Measurements from ENCODE around the gene MAML3.

DNA sequence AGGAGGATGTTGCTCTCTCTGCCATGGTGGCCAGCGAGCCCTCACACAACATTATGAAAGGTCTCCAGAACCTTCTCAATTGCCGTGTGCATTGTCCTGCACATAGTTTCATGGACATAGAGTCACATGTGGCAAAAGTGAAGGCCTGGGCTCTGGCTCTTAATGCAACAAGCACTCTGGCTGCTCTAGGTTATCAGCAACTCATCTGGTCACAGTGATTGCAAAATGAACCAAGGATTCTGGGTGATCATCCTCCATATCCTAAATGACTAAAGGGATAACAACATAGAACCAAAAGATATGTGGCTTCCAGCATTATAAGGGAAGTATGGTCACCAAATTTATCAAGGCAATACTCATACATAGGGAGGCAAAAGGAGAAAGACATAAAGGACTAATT, 313.2 kb downstream of the MAML3 start:
- TF ChIP-seq, protein P1, sequence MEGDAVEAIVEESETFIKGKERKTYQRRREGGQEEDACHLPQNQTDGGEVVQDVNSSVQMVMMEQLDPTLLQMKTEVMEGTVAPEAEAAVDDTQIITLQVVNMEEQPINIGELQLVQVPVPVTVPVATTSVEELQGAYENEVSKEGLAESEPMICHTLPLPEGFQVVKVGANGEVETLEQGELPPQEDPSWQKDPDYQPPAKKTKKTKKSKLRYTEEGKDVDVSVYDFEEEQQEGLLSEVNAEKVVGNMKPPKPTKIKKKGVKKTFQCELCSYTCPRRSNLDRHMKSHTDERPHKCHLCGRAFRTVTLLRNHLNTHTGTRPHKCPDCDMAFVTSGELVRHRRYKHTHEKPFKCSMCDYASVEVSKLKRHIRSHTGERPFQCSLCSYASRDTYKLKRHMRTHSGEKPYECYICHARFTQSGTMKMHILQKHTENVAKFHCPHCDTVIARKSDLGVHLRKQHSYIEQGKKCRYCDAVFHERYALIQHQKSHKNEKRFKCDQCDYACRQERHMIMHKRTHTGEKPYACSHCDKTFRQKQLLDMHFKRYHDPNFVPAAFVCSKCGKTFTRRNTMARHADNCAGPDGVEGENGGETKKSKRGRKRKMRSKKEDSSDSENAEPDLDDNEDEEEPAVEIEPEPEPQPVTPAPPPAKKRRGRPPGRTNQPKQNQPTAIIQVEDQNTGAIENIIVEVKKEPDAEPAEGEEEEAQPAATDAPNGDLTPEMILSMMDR (IDR thresholded peaks at IDR 0.05): no peak
- TF ChIP-seq POLR2A (IDR thresholded peaks at IDR 0.05) (no peak), POLR2AphosphoS5 (IDR thresholded peaks at IDR 0.05) (no peak)

Measured in suprapubic skin (tissue), 4 donors.